DOHH2 (cell line): ENCODE results near the gene ZNRF2.

ENCODE experiments used
- CTCF ChIP-seq: fragments of 200-600 bp; sonication (generic); IDR thresholded peaks from one replicate; pipeline ENCODE4 v1.5.1; 2014; ENCODE audit warnings: antibody characterized with exemption, mild to moderate bottlenecking, low read depth, low read length; ENCODE audit not compliant: poor library complexity, severe bottlenecking
- EZH2phosphoT487 ChIP-seq: fragments of 200-600 bp; sonication (generic); IDR thresholded peaks from 2 replicates; pipeline ENCODE4 v1.6.1; 2017; ENCODE audit warnings: borderline replicate concordance, mild to moderate bottlenecking, antibody characterized with exemption, low read length, moderate library complexity, mixed read lengths

GRCh38 chr7:30322271-30323005 lies 38.0 kb downstream of the ZNRF2 start:
- TF ChIP-seq CTCF, result no peak
- no peak for TF ChIP-seq EZH2phosphoT487
